Endothelial cell of umbilical vein (primary cell): ENCODE results near the gene TAF1L.

ENCODE experiments used
- CTCF ChIP-seq, 2 donors: IDR thresholded peaks; 1 replicate in 1 of 2; 2 replicates in 1 of 2; pipeline ENCODE4 v1.5.1; 2011; ENCODE audit warnings: low read length in 2 of 2, mild to moderate bottlenecking in 2 of 2, moderate library complexity in 2 of 2, control low read depth in 1 of 2, inconsistent platforms in 1 of 2, low read depth in 1 of 2; ENCODE audit not compliant: insufficient read depth in 1 of 2; ENCODE audit errors: extremely low read depth in 1 of 2
- EZH2 ChIP-seq: IDR thresholded peaks from 2 replicates; pipeline ENCODE4 v1.6.1; 2012; ENCODE audit warnings: borderline replicate concordance, low read depth, mild to moderate bottlenecking, moderate library complexity, low read length, inconsistent platforms; ENCODE audit not compliant: severe bottlenecking
- FOS ChIP-seq: IDR thresholded peaks from 2 replicates; pipeline ENCODE4 v1.6.1; 2011; ENCODE audit warnings: mild to moderate bottlenecking, low read length, moderate library complexity, borderline replicate concordance; ENCODE audit not compliant: insufficient read depth
- JUN ChIP-seq: IDR thresholded peaks from 2 replicates; pipeline ENCODE4 v1.6.1; 2011; ENCODE audit warnings: borderline replicate concordance, low read depth; ENCODE audit not compliant: insufficient read length, insufficient read depth
- MAX ChIP-seq: IDR thresholded peaks from 2 replicates; pipeline ENCODE4 v1.6.1; 2011; ENCODE audit not compliant: insufficient read depth, insufficient read length
- MYC ChIP-seq: IDR thresholded peaks from one replicate; pipeline ENCODE4 v1.6.1; 2011; ENCODE audit warnings: mild to moderate bottlenecking, low read depth, low read length
- POLR2A ChIP-seq: IDR thresholded peaks from 2 replicates; pipeline ENCODE4 v1.6.1; 2012; ENCODE audit warnings: low read depth, mild to moderate bottlenecking, control low read depth, low read length
- POLR2AphosphoS5 ChIP-seq: IDR thresholded peaks from 2 replicates; pipeline ENCODE4 v1.6.1; 2012; ENCODE audit warnings: low read depth, mild to moderate bottlenecking, control low read depth, low read length, moderate library complexity; ENCODE audit not compliant: insufficient read depth

- TF ChIP-seq POLR2A = no peak
- no peak for TF ChIP-seq POLR2AphosphoS5
- TF ChIP-seq EZH2 = no peak
- TF ChIP-seq CTCF (IDR thresholded peaks at IDR 0.05; ENCODE audit: extremely low read depth in 1 of 2, insufficient read depth in 1 of 2, low read depth in 1 of 2, low read length in 2 of 2) = no peak
- no peak for TF ChIP-seq MAX
- no peak for TF ChIP-seq JUN
- TF ChIP-seq MYC = no peak
- no peak for TF ChIP-seq FOS
These were observed 54.7 kb downstream of the TAF1L start for GRCh38 chr9:32580631-32581300.
